Prostate gland (tissue), 2 donors: ENCODE data around the gene GLI2.

ENCODE experiments used
- POLR2A ChIP-seq: fragments of 450-650 bp; IDR thresholded peaks from one replicate; pipeline ENCODE4 v1.6.1; 2016; ENCODE audit warnings: antibody characterized with exemption, mild to moderate bottlenecking
- POLR2AphosphoS5 ChIP-seq: sonication (generic); formaldehyde crosslinking; IDR thresholded peaks from one replicate; pipeline ENCODE4 v1.6.1; 2017; ENCODE audit warnings: antibody characterized with exemption
- TF ChIP-seq, protein P1 (sequence below), 4 experiments: fragments of 200-600 bp in 2 of 4; fragments of 450-650 bp in 2 of 4; sonication (generic) in 2 of 4; IDR thresholded peaks; 1 replicate in 3 of 4; 2 replicates in 1 of 4; pipeline ENCODE4 v1.5.1; 2016 to 2019; ENCODE audit warnings: antibody characterized with exemption in 4 of 4, mild to moderate bottlenecking in 2 of 4, moderate library complexity in 2 of 4

DNA sequence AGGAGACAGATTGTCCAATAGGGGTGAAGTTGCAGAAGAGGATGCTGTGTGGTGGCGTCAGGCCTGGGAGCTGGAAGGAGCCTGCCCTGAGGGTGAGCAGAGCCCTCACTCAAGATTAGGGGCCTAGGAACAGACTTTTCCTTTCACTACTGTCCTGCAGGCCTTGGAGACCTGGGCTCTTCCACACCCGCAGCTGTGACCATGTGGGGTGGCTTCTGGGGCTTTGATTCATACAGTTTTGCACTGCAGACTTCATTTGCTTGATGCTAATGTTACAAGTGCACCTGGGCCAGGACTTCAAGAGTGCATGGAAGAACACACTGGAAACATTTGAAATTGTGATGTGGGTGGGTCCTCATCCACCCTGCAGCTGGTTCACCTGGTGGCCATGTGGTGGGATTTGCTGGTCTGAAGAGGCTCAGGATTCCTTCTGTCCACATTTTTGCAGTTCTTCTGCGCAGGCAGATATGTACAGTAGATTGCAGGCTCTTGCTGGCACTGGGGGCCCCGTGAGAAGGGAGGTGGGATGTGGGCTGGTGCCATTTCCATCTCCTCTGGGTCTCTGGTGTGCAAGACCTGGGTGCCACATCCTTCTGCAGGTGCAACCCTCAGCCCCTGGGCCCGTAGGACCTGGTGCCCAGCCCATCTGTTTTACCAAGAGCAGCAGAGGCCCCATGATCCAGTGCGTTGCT is 9.9 kb downstream of the GLI2 start:
- TF ChIP-seq, protein P1, sequence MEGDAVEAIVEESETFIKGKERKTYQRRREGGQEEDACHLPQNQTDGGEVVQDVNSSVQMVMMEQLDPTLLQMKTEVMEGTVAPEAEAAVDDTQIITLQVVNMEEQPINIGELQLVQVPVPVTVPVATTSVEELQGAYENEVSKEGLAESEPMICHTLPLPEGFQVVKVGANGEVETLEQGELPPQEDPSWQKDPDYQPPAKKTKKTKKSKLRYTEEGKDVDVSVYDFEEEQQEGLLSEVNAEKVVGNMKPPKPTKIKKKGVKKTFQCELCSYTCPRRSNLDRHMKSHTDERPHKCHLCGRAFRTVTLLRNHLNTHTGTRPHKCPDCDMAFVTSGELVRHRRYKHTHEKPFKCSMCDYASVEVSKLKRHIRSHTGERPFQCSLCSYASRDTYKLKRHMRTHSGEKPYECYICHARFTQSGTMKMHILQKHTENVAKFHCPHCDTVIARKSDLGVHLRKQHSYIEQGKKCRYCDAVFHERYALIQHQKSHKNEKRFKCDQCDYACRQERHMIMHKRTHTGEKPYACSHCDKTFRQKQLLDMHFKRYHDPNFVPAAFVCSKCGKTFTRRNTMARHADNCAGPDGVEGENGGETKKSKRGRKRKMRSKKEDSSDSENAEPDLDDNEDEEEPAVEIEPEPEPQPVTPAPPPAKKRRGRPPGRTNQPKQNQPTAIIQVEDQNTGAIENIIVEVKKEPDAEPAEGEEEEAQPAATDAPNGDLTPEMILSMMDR (IDR thresholded peaks at IDR 0.05), result no peak
- TF ChIP-seq POLR2A, result no peak
- TF ChIP-seq POLR2AphosphoS5, result no peak
